ENCODE results near the gene LRRC74B. TPM values are rescaled to one million over a fixed set of nuclear protein-coding genes. Genes with fewer than 3 reads are reported as not detected.
"Not testable (repeated sequence)": the region's sequence is repeated elsewhere in the genome, so short reads cannot be mapped to it uniquely, and the experiment has no call there.

Gene LRRC74B
- total RNA-seq, 2 donors from 2014 or later = not detected

DNA sequence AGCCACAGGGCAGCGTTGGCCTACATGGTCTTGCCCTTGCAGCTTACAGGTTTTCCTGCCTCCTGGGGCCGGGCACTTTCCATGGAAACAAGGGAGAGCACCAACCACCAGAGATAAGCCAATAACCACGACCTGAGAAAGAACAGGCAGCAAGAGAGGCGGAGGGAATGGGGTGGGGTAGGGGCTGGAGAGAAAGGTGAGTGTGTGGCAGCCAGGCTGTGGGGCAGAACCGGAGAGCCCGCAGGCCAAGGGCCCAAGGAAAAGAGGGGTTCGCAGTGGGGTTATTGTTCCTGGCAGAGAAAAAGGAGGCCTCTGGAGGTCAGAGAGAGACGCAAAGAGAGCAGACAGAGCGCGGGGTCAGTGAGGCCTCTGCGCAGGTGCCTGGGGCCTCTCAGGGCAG, 33.2 kb downstream of the LRRC74B start:
- Histone ChIP-seq H3K27me3 (no peaks in the 10 kb centered on the region), H3K27ac (no peak overlapping the region), H3K9me3 (no peaks in the 10 kb centered on the region), H3K36me3 (no peaks in the 10 kb centered on the region), H3K4me1 (no peaks in the 10 kb centered on the region), H3K4me3 (no peak overlapping the region)
- DNase-seq (ENCODE audit: low spot score) = no peak
- TF ChIP-seq, protein P1, sequence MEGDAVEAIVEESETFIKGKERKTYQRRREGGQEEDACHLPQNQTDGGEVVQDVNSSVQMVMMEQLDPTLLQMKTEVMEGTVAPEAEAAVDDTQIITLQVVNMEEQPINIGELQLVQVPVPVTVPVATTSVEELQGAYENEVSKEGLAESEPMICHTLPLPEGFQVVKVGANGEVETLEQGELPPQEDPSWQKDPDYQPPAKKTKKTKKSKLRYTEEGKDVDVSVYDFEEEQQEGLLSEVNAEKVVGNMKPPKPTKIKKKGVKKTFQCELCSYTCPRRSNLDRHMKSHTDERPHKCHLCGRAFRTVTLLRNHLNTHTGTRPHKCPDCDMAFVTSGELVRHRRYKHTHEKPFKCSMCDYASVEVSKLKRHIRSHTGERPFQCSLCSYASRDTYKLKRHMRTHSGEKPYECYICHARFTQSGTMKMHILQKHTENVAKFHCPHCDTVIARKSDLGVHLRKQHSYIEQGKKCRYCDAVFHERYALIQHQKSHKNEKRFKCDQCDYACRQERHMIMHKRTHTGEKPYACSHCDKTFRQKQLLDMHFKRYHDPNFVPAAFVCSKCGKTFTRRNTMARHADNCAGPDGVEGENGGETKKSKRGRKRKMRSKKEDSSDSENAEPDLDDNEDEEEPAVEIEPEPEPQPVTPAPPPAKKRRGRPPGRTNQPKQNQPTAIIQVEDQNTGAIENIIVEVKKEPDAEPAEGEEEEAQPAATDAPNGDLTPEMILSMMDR (IDR thresholded peaks at IDR 0.05) = no peak

DNA sequence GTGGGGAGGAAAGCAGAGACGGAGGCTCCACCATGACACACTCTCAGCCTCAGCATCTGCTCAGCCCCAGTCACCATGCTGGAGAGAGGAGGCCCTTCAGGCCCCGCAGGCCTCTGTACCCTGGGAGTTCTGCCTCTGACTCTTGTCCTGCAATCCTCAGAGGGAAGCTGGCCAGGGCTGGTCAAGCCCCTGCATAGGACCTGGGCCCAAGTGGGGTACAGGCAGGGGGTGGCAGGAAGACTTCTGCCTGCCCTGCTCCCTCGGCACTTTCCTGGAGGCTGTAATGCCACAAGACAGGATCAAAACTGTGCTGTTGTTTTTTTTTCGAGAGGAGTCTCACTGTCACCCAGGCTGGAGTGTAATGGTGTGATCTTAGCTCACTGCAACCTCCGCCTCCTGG, 33.7 kb downstream of the LRRC74B start:
- H3K36me3 ChIP-seq = no peaks in the 10 kb centered on the region
- H3K27me3 ChIP-seq = no peaks in the 10 kb centered on the region
- DNase-seq (ENCODE audit: low spot score) = no peak
- H3K27ac ChIP-seq = no peak overlapping the region
- TF ChIP-seq, protein P1 (IDR thresholded peaks at IDR 0.05) = no peak
- no peaks in the 10 kb centered on the region for H3K4me1 ChIP-seq
- H3K4me3 ChIP-seq = no peak overlapping the region
- H3K9me3 ChIP-seq = no peaks in the 10 kb centered on the region

DNA sequence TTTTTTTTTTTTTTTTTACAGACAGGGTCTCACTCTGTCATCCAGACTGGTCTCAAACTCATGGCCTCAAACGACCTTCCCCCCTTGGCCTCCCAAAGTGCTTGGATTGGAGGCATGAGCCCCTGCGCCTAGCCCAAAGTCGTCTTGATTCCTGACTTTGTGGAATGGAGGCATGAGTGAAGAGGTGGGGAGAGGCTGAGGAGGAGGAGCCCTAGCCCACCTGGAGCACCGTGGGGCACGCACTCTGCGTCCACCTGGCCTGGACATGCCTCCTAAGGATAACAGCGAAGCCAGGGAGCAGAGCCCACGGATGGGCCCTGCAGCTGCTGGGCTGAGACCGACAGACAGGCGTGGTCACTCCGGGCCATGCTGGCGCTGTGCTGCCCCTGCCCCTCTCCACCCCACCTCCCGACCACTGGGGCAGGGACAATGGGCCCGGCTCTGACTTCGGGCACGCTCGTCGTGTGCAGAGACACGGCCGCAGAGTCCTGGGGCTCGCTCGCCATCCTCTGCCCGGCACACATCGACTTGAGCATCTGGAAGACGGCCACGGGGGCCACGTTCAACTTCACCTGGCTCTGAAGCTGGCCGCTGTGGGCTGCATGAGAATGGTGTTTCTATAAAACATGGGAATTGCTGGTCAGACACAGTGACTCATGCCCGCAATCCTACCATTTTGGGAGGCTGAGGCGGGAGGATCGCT, 34.8 kb downstream of the LRRC74B start:
- H3K4me3 ChIP-seq = no peak overlapping the region
- TF ChIP-seq, protein P1 (IDR thresholded peaks at IDR 0.05) = no peak
- H3K9me3 ChIP-seq = no peaks in the 10 kb centered on the region
- H3K27me3 ChIP-seq = no peaks in the 10 kb centered on the region
- H3K4me1 ChIP-seq = no peaks in the 10 kb centered on the region
- no peak for DNase-seq (ENCODE audit: low spot score)
- H3K27ac ChIP-seq = no peak overlapping the region
- no peaks in the 10 kb centered on the region for H3K36me3 ChIP-seq

DNA sequence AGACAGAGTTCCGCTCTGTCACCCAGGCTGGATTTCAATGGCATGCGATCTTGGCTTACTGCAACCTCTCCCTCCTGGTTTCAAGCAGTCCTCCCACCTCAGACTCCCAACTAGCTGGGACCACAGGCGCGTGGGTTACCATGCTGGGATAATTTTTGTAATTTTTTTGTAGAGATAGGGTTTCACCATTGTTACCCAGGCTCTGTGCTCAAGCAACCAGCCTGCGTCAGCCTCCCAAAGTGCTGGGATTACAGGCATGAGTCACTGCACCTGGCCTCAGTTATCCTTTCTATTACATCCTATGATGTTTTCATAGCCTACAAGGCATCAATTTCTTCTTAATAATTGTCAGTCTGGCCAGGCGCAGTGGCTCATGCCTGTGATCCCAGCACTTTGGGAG, 36.5 kb downstream of the LRRC74B start:
- Histone ChIP-seq H3K27me3 (no peaks in the 10 kb centered on the region), H3K9me3 (no peaks in the 10 kb centered on the region), H3K36me3 (no peaks in the 10 kb centered on the region), H3K4me1 (no peaks in the 10 kb centered on the region), H3K27ac (no peak overlapping the region), H3K4me3 (no peak overlapping the region)
- TF ChIP-seq, protein P1 (IDR thresholded peaks at IDR 0.05) = no peak
- no peak for DNase-seq (ENCODE audit: low spot score)

DNA sequence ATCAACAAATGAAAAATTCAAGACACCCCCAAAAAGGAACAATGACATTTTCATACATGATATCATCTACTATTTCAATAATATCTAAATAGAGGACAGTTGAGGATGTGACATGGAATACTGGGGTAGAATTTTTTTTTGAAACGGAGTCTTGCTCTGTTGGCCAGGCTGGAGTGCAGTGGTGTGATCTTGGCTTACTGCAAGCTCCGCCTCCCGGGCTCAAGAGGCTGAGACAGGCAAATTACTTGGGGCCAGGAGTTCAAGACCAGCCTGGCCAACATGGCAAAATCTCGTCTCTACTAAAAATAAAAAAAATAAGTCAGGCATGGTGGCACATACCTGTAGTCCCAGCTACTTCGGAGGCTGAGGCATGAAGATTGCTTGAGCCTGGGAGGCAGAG, 41.4 kb downstream of the LRRC74B start:
- H3K4me3 ChIP-seq = no peak overlapping the region
- no peaks in the 10 kb centered on the region for H3K27me3 ChIP-seq
- peak; percentile 52 for DNase-seq (ENCODE audit: low spot score)
- no peaks in the 10 kb centered on the region for H3K9me3 ChIP-seq
- no peaks in the 10 kb centered on the region for H3K36me3 ChIP-seq
- H3K27ac ChIP-seq = no peak overlapping the region
- TF ChIP-seq, protein P1 (IDR thresholded peaks at IDR 0.05) = no peak
- no peaks in the 10 kb centered on the region for H3K4me1 ChIP-seq

DNA sequence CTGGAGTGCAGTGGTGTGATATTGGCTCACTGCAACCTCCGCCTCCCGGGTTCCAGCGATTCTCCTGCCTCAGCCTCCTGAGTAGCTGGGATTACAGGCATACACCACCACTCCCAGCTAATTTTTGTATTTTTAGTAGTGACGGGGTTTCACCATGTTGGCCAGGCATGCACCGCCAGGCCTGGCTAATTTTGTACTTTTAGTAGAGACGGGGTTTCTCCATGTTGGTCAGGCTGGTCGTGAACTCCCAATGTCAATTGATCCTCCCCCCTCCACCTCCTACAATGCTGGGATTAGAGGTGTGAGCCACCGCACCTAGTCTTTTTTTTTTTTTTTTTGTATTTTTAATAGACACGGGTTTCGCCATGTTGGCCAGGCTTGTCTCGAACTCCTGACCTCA, 42.2 kb downstream of the LRRC74B start:
- not testable (repeated sequence) for H3K27ac ChIP-seq, H3K9me3 ChIP-seq, H3K36me3 ChIP-seq, H3K27me3 ChIP-seq, H3K4me3 ChIP-seq, H3K4me1 ChIP-seq
- DNase-seq (ENCODE audit: low spot score) = peak; percentile 7

DNA sequence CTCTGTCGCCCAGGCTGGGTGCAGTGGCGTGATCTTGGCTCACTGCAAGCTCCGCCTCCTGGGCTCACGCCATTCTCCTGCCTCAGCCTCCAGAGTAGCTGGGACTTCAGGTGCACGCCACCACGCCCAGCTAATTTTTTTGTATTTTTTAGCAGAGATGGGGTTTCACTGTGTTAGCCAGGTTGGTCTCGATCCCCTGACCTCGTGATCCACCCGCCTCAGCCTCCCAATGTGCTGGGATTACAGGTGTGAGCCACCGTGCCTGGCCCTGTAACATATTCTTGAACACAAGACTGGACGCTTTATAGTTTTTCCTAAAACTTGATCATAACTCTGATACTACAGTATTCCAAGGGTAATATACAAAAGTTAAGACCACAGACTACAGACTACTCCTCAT, 45.5 kb downstream of the LRRC74B start:
- not testable (repeated sequence) for H3K9me3 ChIP-seq, H3K27me3 ChIP-seq, H3K4me1 ChIP-seq, H3K36me3 ChIP-seq, H3K4me3 ChIP-seq, H3K27ac ChIP-seq
- peak; percentile 11 for DNase-seq (ENCODE audit: low spot score)
